ENCODE results near the gene SLC48A1. TPM values are rescaled to one million over a fixed set of nuclear protein-coding genes. Genes with fewer than 3 reads are reported as not detected.
A peak's percentile ranks its signal among the peaks of the same experiment; 100 is the strongest.

Gene SLC48A1
- total and polyA plus RNA-seq, 2 experiments from 2014 or later: 26.2 to 29.2 TPM

DNA sequence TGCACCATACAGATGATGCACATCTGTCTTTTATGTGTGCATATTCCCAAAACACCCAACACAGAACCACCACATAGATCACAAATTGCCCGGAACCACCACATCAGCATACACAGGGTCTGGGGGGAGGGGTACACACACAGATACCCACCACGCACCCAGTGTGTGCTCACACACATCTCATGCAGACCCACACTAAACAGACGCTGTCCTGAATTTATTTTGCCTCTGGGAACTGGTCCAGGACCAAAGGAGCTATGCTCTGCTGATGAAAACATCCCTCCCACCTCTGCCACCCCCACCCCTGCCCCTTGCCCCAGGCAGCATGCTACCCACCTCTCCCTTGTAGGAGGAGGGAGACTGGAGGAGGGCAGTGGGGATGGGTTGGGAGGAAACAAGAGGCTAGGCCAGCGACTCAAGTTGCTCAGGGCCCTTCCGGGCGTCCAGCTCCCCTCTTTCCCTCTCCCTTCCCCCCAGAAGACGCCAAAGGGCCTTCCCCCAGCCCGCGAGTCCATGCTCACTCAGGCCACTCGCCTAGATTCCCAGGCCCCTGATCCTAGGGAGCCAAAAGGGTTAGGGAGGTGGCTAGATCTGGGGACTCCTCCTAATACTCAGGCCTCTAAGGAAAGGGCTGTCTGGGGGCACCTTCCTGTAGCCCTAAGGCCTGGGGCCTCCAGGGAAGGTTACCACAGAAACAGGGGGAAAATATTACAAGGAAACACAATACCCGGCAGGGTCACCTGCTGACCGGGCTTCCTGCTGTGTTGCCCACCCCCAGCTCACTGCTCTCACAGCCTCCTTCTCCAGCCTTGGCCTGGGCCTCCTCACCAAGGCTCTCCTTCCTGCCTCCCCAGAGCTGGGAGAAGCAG, 43.6 kb downstream of the SLC48A1 start:
- no peak for DNase-seq (ENCODE audit: low read depth in 1 of 2, low spot score in 1 of 2)
- Histone ChIP-seq H3K27me3 (no peaks in the 10 kb centered on the region), H3K27ac (peak overlapping the region; percentile 94), H3K4me3 (no peak overlapping the region), H3K9me3 (ENCODE audit: low read depth) (no peaks in the 10 kb centered on the region), H3K36me3 (no peaks in the 10 kb centered on the region), H3K4me1 (ENCODE audit: low read depth) (peaks cover 63% of the 10 kb centered on the region)
- no peak for TF ChIP-seq CTCF (IDR thresholded peaks at IDR 0.05; ENCODE audit: low read depth, low read length)

DNA sequence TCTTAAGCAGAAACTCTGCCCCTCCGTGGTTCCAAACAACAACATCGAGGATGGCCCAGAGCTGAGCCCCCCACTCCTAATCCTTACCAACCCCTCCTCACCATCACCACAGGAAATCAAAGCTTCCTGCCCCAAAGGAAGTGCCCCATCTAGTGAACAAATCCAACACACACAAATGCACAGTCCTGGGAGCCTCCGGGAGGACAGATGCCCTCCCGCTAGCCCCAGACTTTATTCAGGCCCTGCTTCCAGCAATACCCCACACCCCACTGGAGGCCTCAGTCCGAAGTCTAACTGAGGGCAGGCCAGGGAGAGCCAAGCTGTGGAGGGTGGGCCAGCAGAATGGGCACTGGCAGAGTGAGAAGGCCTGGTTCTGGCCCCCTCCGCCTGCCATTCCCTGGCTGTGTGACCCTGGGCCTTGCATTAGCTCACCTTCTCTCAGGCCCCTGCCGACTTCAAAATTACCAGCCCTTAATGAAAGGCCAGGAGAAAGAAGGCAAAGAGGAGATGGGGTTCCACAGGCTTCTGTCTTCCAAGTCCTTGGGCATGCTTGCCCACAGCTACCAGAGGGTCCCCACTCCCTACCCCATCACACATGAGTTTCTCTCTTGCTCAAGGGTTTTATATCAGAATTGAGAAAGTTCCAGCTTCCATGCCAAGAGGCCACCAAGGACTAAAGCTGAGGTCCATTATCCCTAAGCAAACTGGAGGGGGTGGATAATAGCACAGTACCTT, 44.4 kb downstream of the SLC48A1 start:
- Histone ChIP-seq H3K27ac (peak overlapping the region; percentile 94), H3K36me3 (no peaks in the 10 kb centered on the region), H3K9me3 (ENCODE audit: low read depth) (no peaks in the 10 kb centered on the region), H3K27me3 (no peaks in the 10 kb centered on the region), H3K4me3 (no peak overlapping the region), H3K4me1 (ENCODE audit: low read depth) (peaks cover 62% of the 10 kb centered on the region)
- TF ChIP-seq CTCF (IDR thresholded peaks at IDR 0.05; ENCODE audit: low read depth, low read length): peak; percentile 27
- DNase-seq (ENCODE audit: low read depth in 1 of 2, low spot score in 1 of 2): no peak

DNA sequence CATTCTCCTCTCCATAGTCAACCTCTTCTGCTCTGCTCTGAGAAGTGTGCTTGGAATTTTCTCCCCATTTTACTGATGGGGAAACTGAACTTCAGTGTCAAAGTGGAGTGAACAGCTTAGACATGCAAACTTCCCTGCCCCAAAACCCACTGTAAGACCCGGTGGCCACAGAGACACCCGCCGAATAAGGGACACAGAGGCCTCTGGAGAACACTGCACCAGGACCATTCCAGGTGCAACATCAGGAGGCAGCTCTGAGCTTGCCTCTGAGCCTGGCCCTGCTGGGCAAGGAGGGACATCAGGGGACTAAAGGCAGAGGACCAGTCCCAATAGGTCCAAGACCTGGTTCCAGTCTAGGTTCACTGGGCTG, 45.0 kb downstream of the SLC48A1 start:
- no peak overlapping the region for H3K4me3 ChIP-seq
- H3K4me1 ChIP-seq (ENCODE audit: low read depth): peaks cover 65% of the 10 kb centered on the region
- peak overlapping the region; percentile 94 for H3K27ac ChIP-seq
- no peaks in the 10 kb centered on the region for H3K27me3 ChIP-seq
- DNase-seq (ENCODE audit: low read depth in 1 of 2, low spot score in 1 of 2): no peak
- TF ChIP-seq CTCF (IDR thresholded peaks at IDR 0.05; ENCODE audit: low read depth, low read length): no peak
- H3K36me3 ChIP-seq: no peaks in the 10 kb centered on the region
- H3K9me3 ChIP-seq (ENCODE audit: low read depth): no peaks in the 10 kb centered on the region

DNA sequence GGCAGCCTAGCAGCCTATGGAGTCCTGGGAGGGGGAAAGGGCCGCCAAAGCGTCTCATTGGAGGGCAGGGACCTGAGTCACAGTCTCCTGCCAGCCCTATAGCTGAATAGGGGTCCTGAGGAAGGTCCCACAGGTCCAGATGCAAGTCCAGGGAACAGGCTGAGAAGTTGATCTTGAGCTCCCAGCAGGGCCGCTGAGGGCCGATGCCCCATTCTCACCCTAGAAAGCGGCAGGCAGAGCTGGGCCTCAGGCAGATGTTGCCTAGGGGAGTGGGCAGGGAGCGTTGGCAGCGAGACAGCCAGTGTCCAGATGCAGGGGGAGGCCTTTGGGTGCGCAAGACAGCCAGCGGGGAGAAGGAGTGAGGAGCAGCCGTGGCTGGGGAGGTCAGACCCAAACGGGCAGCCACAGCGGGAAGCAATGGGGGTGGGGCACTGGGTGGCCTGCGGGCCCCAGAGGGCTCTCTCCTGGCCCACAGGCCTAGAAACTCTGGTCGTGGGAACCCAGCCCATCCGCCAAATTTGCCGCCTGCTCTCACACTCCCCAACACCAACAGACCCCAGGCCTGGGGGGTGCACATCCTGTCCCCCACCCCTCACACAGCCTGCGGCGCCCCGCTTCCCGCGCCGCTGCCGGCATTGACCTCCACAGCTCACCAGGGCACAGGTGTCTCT, 45.6 kb downstream of the SLC48A1 start:
- peaks cover 61% of the 10 kb centered on the region for H3K4me1 ChIP-seq (ENCODE audit: low read depth)
- H3K4me3 ChIP-seq: peak overlapping the region; percentile 53
- no peaks in the 10 kb centered on the region for H3K36me3 ChIP-seq
- DNase-seq (ENCODE audit: low read depth in 1 of 2, low spot score in 1 of 2): no peak
- no peaks in the 10 kb centered on the region for H3K9me3 ChIP-seq (ENCODE audit: low read depth)
- H3K27ac ChIP-seq: peak overlapping the region; percentile 94
- TF ChIP-seq CTCF (IDR thresholded peaks at IDR 0.05; ENCODE audit: low read depth, low read length): no peak
- H3K27me3 ChIP-seq: no peaks in the 10 kb centered on the region

GRCh38 chr12:47819138-47819895, 46.3 kb downstream of the SLC48A1 start:
- peak overlapping the region; percentile 94 for H3K27ac ChIP-seq
- H3K36me3 ChIP-seq: no peaks in the 10 kb centered on the region
- no peaks in the 10 kb centered on the region for H3K27me3 ChIP-seq
- H3K9me3 ChIP-seq (ENCODE audit: low read depth): no peaks in the 10 kb centered on the region
- peak overlapping the region; percentile 53 for H3K4me3 ChIP-seq
- H3K4me1 ChIP-seq (ENCODE audit: low read depth): peaks cover 53% of the 10 kb centered on the region
- DNase-seq (ENCODE audit: low read depth in 1 of 2, low spot score in 1 of 2): peak in 1 of 2 donors; percentile 56
- peak; percentile 33 for TF ChIP-seq CTCF (IDR thresholded peaks at IDR 0.05; ENCODE audit: low read depth, low read length)
